CD4-positive, alpha-beta T cell (primary cell): ENCODE results near the gene CC2D1B. TPM values are rescaled to one million over a fixed set of nuclear protein-coding genes. Genes with fewer than 3 reads are reported as not detected.

Source experiments
- ATAC-seq: fragments of 200-7000 bp; cut with Tn5 transposase; one replicate; pipeline ENCODE4 v1.10.0; 2022; ENCODE audit warnings: mild to moderate bottlenecking; ENCODE audit not compliant: poor library complexity
- CTCF ChIA-PET: fragments of 350-600 bp; sonication (Branson Sonifier 250); formaldehyde crosslinking; loops from one replicate; lab custom pipeline; 2021; ENCODE audit warnings: antibody characterized with exemption, inconsistent platforms; lab: Charles Lee
- POLR2A ChIA-PET: fragments of 350-600 bp; sonication (Branson Sonifier 250); formaldehyde crosslinking; loops from one replicate; lab custom pipeline; 2021; ENCODE audit warnings: antibody characterized with exemption, inconsistent platforms; lab: Charles Lee
- DNase-seq, 14 experiments: peaks; one replicate each; pipeline ENCODE4 v3.0.0-alpha.2; 2013 to 2020; ENCODE audit warnings: mixed read lengths in 2 of 14
- H3K27ac ChIP-seq, 2 donors: one replicate each; pipeline versions ENCODE4 v1.5.1 to v1.7.0; 2013; ENCODE audit warnings: low read length in 2 of 2, low read depth in 1 of 2, mild to moderate bottlenecking in 1 of 2
- H3K27me3 ChIP-seq, 2 experiments: 1 replicate in 1 of 2; 2 replicates in 1 of 2; pipeline versions ENCODE4 v1.6.1 to v1.7.0; 2013; ENCODE audit warnings: low read length in 2 of 2, control low read depth in 1 of 2, mild to moderate bottlenecking in 1 of 2, moderate library complexity in 1 of 2; ENCODE audit not compliant: insufficient read depth in 2 of 2, control insufficient read depth in 1 of 2
- H3K36me3 ChIP-seq: one replicate; pipeline ENCODE4 v1.6.1; 2013; ENCODE audit warnings: low read length, control low read depth; ENCODE audit not compliant: insufficient read depth
- H3K4me1 ChIP-seq: one replicate; pipeline ENCODE4 v1.6.1; 2013; ENCODE audit warnings: low read length, control low read depth; ENCODE audit not compliant: insufficient read depth
- H3K4me3 ChIP-seq: one replicate; pipeline ENCODE4 v1.5.1; 2013; ENCODE audit warnings: mild to moderate bottlenecking, low read length, moderate library complexity
- H3K9me3 ChIP-seq, 2 experiments: 1 replicate in 1 of 2; 2 replicates in 1 of 2; pipeline versions ENCODE4 v1.6.1 to v1.7.0; 2013; ENCODE audit warnings: low read length in 2 of 2, mild to moderate bottlenecking in 2 of 2, control low read depth in 1 of 2, moderate library complexity in 1 of 2; ENCODE audit not compliant: control insufficient read depth in 1 of 2, insufficient read depth in 1 of 2
- H3K27ac Mint-ChIP-seq: one replicate; pipeline ENCODE4 v1.8.0; 2020; ENCODE audit warnings: mixed read lengths
- H3K27me3 Mint-ChIP-seq: one replicate; pipeline ENCODE4 v1.8.0; 2021; ENCODE audit warnings: mixed read lengths
- H3K36me3 Mint-ChIP-seq: one replicate; pipeline ENCODE4 v1.8.0; 2021; ENCODE audit warnings: low read depth, mixed read lengths
- H3K4me1 Mint-ChIP-seq: one replicate; pipeline ENCODE4 v1.8.0; 2021; ENCODE audit warnings: low read depth, mixed read lengths
- H3K4me3 Mint-ChIP-seq: one replicate; pipeline ENCODE4 v1.8.0; 2020; ENCODE audit warnings: mild to moderate bottlenecking, mixed read lengths
- H3K9me3 Mint-ChIP-seq: one replicate; pipeline ENCODE4 v1.8.0; 2020; ENCODE audit warnings: mixed read lengths
- intact Hi-C, 2 experiments: fragments of 100-400 bp; cut with DNase I in 1 of 2; cut with micrococcal nuclease in 1 of 2; formaldehyde crosslinking; loops; one replicate each; pipeline versions ENCODE4 v1.15.1 to v1.9.0; 2023 to 2025; cut with DNase I, micrococcal nuclease
- total RNA-seq, 174 experiments: library from RNA in 2 of 174; stranded (reverse) in 2 of 174; gene quantifications; one replicate each; pipeline ENCODE4 v1.2.3 and lab custom pipeline; 2021 to 2026
- TF ChIP-seq, protein P1 (sequence below): fragments of 200-600 bp; IDR thresholded peaks from one replicate; pipeline ENCODE4 v1.8.0; 2022; ENCODE audit warnings: antibody characterized with exemption, mild to moderate bottlenecking

The CC2D1B gene
- total RNA-seq, 2 experiments from 2014 or later: 46.5 to 47.5 TPM

- H3K9me3 Mint-ChIP-seq: no peaks in the 10 kb centered on the region
- no peak for DNase-seq
- peaks cover 14% of the 10 kb centered on the region for H3K4me1 ChIP-seq
- POLR2A ChIA-PET: no interaction called here
- peaks cover 94% of the 10 kb centered on the region for H3K36me3 ChIP-seq
- H3K4me1 Mint-ChIP-seq: peaks cover 12% of the 10 kb centered on the region
- no peak overlapping the region for H3K4me3 Mint-ChIP-seq
- no peak for ATAC-seq
- H3K27ac Mint-ChIP-seq: peak overlapping the region; percentile 42
- H3K27me3 Mint-ChIP-seq: no peaks in the 10 kb centered on the region
- no peak overlapping the region for H3K4me3 ChIP-seq
- CTCF ChIA-PET: no interaction called here
- H3K9me3 ChIP-seq: no peaks in the 10 kb centered on the region
- H3K27me3 ChIP-seq: no peaks in the 10 kb centered on the region
- H3K27ac ChIP-seq: no peak overlapping the region
- TF ChIP-seq, protein P1, sequence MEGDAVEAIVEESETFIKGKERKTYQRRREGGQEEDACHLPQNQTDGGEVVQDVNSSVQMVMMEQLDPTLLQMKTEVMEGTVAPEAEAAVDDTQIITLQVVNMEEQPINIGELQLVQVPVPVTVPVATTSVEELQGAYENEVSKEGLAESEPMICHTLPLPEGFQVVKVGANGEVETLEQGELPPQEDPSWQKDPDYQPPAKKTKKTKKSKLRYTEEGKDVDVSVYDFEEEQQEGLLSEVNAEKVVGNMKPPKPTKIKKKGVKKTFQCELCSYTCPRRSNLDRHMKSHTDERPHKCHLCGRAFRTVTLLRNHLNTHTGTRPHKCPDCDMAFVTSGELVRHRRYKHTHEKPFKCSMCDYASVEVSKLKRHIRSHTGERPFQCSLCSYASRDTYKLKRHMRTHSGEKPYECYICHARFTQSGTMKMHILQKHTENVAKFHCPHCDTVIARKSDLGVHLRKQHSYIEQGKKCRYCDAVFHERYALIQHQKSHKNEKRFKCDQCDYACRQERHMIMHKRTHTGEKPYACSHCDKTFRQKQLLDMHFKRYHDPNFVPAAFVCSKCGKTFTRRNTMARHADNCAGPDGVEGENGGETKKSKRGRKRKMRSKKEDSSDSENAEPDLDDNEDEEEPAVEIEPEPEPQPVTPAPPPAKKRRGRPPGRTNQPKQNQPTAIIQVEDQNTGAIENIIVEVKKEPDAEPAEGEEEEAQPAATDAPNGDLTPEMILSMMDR: no peak
- intact Hi-C loops: no loop called here
- peaks cover 92% of the 10 kb centered on the region for H3K36me3 Mint-ChIP-seq
These were observed 7.0 kb downstream of the CC2D1B start for GRCh38 chr1:52358851-52359497.

DNA sequence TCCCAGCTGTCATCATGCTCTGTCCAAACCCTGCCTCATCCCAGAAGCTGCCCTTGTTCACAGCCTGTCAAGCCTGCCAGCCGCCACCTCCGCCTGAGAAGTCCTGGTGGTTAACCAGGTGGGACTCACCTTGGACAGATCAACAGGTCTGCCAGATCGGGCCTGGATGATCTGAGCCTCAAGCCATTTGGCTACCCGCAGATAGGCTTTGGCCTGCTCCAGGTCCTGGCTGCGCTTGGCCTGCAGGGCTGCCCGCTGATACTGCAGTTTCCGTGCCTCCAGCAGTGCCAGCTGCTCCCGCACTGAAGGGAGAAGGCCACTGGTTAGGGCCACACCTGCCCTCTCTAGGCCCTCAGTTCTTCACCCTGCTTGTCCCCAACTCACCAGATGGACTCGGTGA lies 8.6 kb downstream of the CC2D1B start:
- Mint-ChIP-seq H3K4me1 (peaks cover 9% of the 10 kb centered on the region), H3K9me3 (no peaks in the 10 kb centered on the region), H3K36me3 (peaks cover 100% of the 10 kb centered on the region), H3K4me3 (no peak overlapping the region), H3K27ac (no peak overlapping the region), H3K27me3 (no peaks in the 10 kb centered on the region)
- DNase-seq: no peak
- Histone ChIP-seq H3K36me3 (peaks cover 99% of the 10 kb centered on the region), H3K27me3 (no peaks in the 10 kb centered on the region), H3K4me3 (no peak overlapping the region), H3K4me1 (peaks cover 3% of the 10 kb centered on the region), H3K9me3 (no peaks in the 10 kb centered on the region), H3K27ac (no peak overlapping the region)
- intact Hi-C loops: no loop called here
- ChIA-PET POLR2A (interaction anchor here (1.1 to 1.8 kb wide), 2 partner anchors 9 to 13 kb away, joined by 4 to 6 read pairs; partner anchors contain the start of gene CC2D1B), CTCF (interaction anchor here (1.0 kb wide), 1 partner anchor 11 kb away, joined by 3 read pairs; no protein-coding TSS in a partner anchor)
- no peak for ATAC-seq
- TF ChIP-seq, protein P1: no peak

- intact Hi-C loops: no loop called here
- Mint-ChIP-seq H3K4me3 (no peak overlapping the region), H3K9me3 (no peaks in the 10 kb centered on the region), H3K27me3 (no peaks in the 10 kb centered on the region), H3K4me1 (peaks cover 6% of the 10 kb centered on the region), H3K36me3 (peaks cover 100% of the 10 kb centered on the region), H3K27ac (peak overlapping the region; percentile 56)
- POLR2A ChIA-PET: interaction anchor here (1.1 to 1.8 kb wide), 2 partner anchors 9 to 13 kb away, joined by 4 to 6 read pairs; partner anchors contain the start of gene CC2D1B
- no peak for ATAC-seq
- Histone ChIP-seq H3K27me3 (no peaks in the 10 kb centered on the region), H3K9me3 (no peaks in the 10 kb centered on the region), H3K27ac (no peak overlapping the region), H3K4me3 (no peak overlapping the region), H3K36me3 (peaks cover 98% of the 10 kb centered on the region), H3K4me1 (no peaks in the 10 kb centered on the region)
- CTCF ChIA-PET: no interaction called here
- TF ChIP-seq, protein P1: no peak
- no peak for DNase-seq
These were observed 9.1 kb downstream of the CC2D1B start for GRCh38 chr1:52356818-52357355.
